ENCODE results near the gene UST.
A peak's percentile ranks its signal among the peaks of the same experiment; 100 is the strongest.

Gene UST

GRCh38 chr6:149062653-149063348 lies 316.0 kb downstream of the UST start:
- no peak for DNase-seq (ENCODE audit: low spot score)

GRCh38 chr6:149063468-149063867 lies 316.6 kb downstream of the UST start:
- no peak for DNase-seq (ENCODE audit: low spot score)

GRCh38 chr6:149064001-149064659 lies 317.3 kb downstream of the UST start:
- DNase-seq (ENCODE audit: low spot score) = no peak

GRCh38 chr6:149064660-149065015 lies 317.8 kb downstream of the UST start:
- no peak for DNase-seq (ENCODE audit: low spot score)

- no peak for DNase-seq (ENCODE audit: low spot score)
These were observed 318.3 kb downstream of the UST start for GRCh38 chr6:149065121-149065520.

- peak; percentile 72 for DNase-seq (ENCODE audit: low spot score)
These were observed 319.1 kb downstream of the UST start for GRCh38 chr6:149065658-149066556.

- DNase-seq (ENCODE audit: low spot score) = no peak
These were observed 325.2 kb downstream of the UST start for GRCh38 chr6:149071997-149072396.

DNA sequence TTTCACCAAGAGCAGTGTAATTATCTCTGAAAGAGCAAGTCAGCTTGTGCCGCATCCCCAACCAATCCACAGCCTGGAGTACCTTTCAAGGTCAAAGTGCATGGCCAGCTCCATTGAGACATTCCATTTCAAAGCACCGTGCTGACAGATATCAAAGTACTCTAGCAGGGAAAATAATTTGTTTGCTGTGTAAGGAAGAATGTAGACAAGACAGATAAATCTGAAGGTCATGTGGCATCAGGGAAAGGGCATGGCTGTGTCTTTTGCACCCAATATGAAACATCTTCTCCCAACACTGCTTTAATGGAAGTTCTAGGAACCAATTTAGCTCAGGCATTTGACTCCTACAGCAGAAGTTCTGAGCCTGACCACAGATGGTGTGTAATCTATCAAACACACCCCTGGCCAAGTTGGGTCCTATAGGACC lies 328.0 kb downstream of the UST start:
- DNase-seq (ENCODE audit: low spot score) = no peak

GRCh38 chr6:149075616-149076354 lies 329.0 kb downstream of the UST start:
- no peak for DNase-seq (ENCODE audit: low spot score)

GRCh38 chr6:149076355-149076734 lies 329.5 kb downstream of the UST start:
- no peak for DNase-seq (ENCODE audit: low spot score)

DNA sequence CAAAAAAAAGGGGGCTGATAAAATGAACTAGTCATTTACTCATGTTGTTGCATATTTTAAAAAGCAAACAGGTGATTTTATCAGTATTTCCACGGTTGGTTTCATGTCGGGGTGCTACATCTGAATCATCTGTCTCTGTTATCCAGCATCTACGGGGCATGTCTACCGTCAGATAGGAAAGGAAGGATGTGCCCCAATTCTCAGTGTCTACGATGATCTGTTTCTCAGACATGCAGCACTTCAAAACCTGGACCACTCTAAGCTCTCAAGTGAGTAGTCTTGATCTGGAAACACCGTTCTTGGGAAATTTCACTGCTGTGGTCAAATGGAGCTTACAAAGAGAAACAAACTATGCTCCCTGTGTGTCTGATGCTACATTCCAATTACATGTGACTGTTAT lies 330.4 kb downstream of the UST start:
- DNase-seq (ENCODE audit: low spot score) = no peak

- no peak for DNase-seq (ENCODE audit: low spot score)
These were observed 331.5 kb downstream of the UST start for GRCh38 chr6:149078211-149078782.

- DNase-seq (ENCODE audit: low spot score) = no peak
These were observed 332.6 kb downstream of the UST start for GRCh38 chr6:149079456-149079855.

- no peak for DNase-seq (ENCODE audit: low spot score)
These were observed 333.2 kb downstream of the UST start for GRCh38 chr6:149079911-149080491.

DNA sequence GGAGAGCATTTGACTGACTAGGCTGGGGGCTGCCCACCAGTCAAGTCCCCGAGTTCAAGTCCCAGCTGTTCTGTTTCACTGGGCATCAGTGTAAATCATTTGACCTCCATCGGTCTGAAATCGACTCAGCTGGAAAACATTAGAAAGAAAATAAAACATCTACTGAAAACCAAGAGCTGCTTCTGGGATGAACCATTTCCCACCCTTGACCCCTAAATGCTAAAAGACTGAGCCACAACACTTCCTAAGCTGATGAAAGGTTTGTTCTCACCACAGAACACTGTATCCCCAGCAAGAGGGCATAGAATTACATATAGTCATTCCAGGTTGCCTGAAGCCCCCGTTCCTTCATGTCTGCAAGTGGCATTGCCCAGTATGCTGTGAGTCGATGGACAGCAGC lies 333.7 kb downstream of the UST start:
- no peak for DNase-seq (ENCODE audit: low spot score)

DNA sequence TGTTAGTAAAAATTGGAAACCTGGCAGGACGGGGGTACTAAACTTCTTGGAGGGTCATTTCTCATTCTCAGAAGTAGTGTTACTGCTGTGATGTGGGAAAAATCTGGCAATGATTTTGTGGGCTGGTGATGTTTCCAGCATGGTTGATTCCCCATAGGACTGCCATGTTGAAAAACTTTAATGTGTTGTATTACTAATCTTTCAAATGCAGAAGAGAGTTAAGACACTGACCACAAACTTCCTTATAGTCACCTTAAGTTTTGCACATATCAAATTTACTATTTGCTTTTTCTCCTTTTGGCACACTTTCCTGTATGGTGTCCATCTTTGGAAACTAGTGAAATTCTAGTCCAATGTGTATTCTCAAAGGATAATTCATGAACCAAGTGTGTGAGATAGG lies 334.5 kb downstream of the UST start:
- no peak for DNase-seq (ENCODE audit: low spot score)

DNA sequence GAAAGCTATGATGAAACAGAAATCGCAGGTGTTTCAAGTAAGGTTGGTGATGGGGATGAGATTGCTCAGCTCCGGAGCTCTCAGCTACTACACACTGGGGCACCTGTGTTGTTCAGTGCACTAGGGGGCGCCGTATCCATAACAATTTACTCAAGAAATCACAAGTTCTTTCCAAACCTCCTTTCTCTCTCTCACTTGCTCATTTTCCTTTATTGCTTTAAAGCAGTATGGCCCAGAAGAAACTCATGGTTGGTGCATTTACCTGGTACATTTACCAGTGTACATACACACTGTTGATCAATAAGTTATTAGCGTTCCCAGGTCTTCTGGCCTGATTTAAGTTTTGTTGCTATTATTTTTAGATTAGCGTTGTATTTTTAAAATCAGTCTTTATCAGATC lies 335.5 kb downstream of the UST start:
- DNase-seq (ENCODE audit: low spot score) = peak; percentile 71

DNA sequence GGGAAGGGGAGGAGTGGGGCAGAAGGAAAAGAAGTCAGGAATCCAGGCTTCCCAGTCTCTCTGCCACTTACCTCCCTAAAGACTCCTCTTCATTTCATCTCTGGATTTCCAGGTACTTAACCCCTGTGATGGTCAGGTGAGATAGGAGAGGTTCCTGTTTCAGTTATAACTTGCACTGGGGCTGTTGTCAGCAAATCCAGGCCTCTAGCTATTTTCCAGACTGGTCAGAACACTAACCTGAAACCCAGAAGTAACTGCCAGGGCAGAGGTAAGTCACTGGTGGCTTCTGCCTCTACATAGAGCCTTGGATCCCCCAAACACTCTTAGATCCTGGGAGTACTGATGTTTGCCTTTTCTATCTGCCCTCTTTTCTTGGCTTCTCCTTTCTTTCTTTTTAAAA lies 337.2 kb downstream of the UST start:
- no peak for DNase-seq (ENCODE audit: low spot score)

- no peak for DNase-seq (ENCODE audit: low spot score)
These were observed 338.2 kb downstream of the UST start for GRCh38 chr6:149084808-149085556.

DNA sequence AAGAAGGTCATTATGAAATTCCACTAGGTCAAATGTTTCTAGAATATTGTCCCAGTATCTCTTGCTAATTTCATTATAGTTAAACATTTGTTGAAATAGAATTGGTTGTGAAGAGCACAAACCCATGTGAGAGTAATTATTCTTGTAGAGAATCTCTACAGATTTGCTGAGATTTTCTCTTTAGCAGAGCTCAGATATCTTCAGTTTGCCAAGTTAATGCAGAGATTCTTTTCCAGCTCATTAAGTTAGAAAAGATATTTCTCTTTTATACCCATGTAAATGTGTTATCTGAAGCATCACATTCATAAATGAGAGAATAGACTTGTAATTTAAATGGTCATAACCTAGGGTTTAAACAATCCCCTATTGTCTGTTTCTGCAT lies 338.7 kb downstream of the UST start:
- no peak for DNase-seq (ENCODE audit: low spot score)

DNA sequence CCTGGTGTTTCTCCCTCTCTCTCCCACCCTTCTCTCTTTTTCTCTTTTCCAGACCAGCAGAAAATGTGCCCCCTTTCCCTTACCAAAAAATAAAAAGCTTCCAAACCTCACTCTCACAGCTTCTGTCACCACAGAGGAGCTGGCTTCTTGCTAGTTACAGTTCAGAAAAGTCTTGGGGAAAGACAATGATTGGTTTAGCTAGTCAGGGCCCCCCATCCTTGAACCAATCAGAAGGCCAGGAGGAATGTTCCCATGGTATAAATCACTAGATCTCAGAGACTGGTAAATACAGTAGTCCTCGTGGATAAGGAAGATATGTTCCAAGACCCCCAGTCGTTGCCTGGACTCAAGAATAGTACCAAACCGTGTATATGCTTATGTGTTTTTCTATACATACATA lies 339.5 kb downstream of the UST start:
- no peak for DNase-seq (ENCODE audit: low spot score)

Data from germinal center (tissue), 1 donor.